Mucosa of stomach (tissue), 1 donor: ENCODE data around the gene IL17RD.

Experiments
- H3K27me3 ChIP-seq: one replicate; pipeline ENCODE4 v1.7.0; 2013; ENCODE audit warnings: mild to moderate bottlenecking, low read length; ENCODE audit not compliant: control insufficient read depth, insufficient read depth
- H3K36me3 ChIP-seq: one replicate; pipeline ENCODE4 v1.7.0; 2013; ENCODE audit warnings: low read length; ENCODE audit not compliant: control insufficient read depth, insufficient read depth
- H3K4me1 ChIP-seq: one replicate; pipeline ENCODE4 v1.7.0; 2013; ENCODE audit warnings: mild to moderate bottlenecking, low read length; ENCODE audit not compliant: control insufficient read depth, insufficient read depth
- H3K4me3 ChIP-seq: one replicate; pipeline ENCODE4 v1.7.0; 2013; ENCODE audit warnings: low read length
- H3K9ac ChIP-seq: one replicate; pipeline ENCODE4 v1.7.0; 2013; ENCODE audit warnings: mild to moderate bottlenecking, low read length, moderate library complexity
- H3K9me3 ChIP-seq: one replicate; pipeline ENCODE4 v1.7.0; 2013; ENCODE audit warnings: mild to moderate bottlenecking, low read length, moderate library complexity; ENCODE audit not compliant: control insufficient read depth
- donor health status: Pancreatic carcinoma.

IL17RD gene

GRCh38 chr3:57157545-57157944 is 7.6 kb downstream of the IL17RD start:
- no peak overlapping the region for H3K9ac ChIP-seq
- H3K27me3 ChIP-seq = no peaks in the 10 kb centered on the region
- no peaks in the 10 kb centered on the region for H3K9me3 ChIP-seq
- H3K4me1 ChIP-seq = peaks cover 6% of the 10 kb centered on the region
- H3K36me3 ChIP-seq = no peaks in the 10 kb centered on the region
- no peak overlapping the region for H3K4me3 ChIP-seq

- Histone ChIP-seq H3K36me3 (no peaks in the 10 kb centered on the region), H3K27me3 (no peaks in the 10 kb centered on the region), H3K4me3 (no peak overlapping the region), H3K9ac (no peak overlapping the region), H3K9me3 (no peaks in the 10 kb centered on the region), H3K4me1 (peaks cover 6% of the 10 kb centered on the region)
Measured at GRCh38 chr3:57155310-57155643, 9.9 kb downstream of the IL17RD start.

- Histone ChIP-seq H3K4me1 (peaks cover 6% of the 10 kb centered on the region), H3K4me3 (no peak overlapping the region), H3K9me3 (no peaks in the 10 kb centered on the region), H3K9ac (no peak overlapping the region), H3K36me3 (no peaks in the 10 kb centered on the region), H3K27me3 (no peaks in the 10 kb centered on the region)
Measured at GRCh38 chr3:57154470-57155309, 10.5 kb downstream of the IL17RD start.

GRCh38 chr3:57152151-57153143 is 12.7 kb downstream of the IL17RD start:
- no peaks in the 10 kb centered on the region for H3K4me1 ChIP-seq
- no peaks in the 10 kb centered on the region for H3K36me3 ChIP-seq
- H3K27me3 ChIP-seq = no peaks in the 10 kb centered on the region
- H3K4me3 ChIP-seq = no peak overlapping the region
- H3K9me3 ChIP-seq = no peaks in the 10 kb centered on the region
- H3K9ac ChIP-seq = no peak overlapping the region

GRCh38 chr3:57151749-57152148 is 13.4 kb downstream of the IL17RD start:
- no peaks in the 10 kb centered on the region for H3K4me1 ChIP-seq
- H3K27me3 ChIP-seq = no peaks in the 10 kb centered on the region
- no peaks in the 10 kb centered on the region for H3K9me3 ChIP-seq
- no peaks in the 10 kb centered on the region for H3K36me3 ChIP-seq
- no peak overlapping the region for H3K9ac ChIP-seq
- H3K4me3 ChIP-seq = no peak overlapping the region

GRCh38 chr3:57151021-57151449 is 14.1 kb downstream of the IL17RD start:
- no peaks in the 10 kb centered on the region for H3K4me1 ChIP-seq

GRCh38 chr3:57150113-57150581 is 15.0 kb downstream of the IL17RD start:
- Histone ChIP-seq H3K9ac (no peak overlapping the region), H3K27me3 (no peaks in the 10 kb centered on the region), H3K36me3 (no peaks in the 10 kb centered on the region)

More at GRCh38 chr3:57151021-57151449, 14.1 kb downstream of the IL17RD start:
- Histone ChIP-seq H3K4me3 (no peak overlapping the region), H3K27me3 (no peaks in the 10 kb centered on the region), H3K36me3 (no peaks in the 10 kb centered on the region), H3K9me3 (no peaks in the 10 kb centered on the region), H3K9ac (no peak overlapping the region)

GRCh38 chr3:57147071-57147470 is 18.1 kb downstream of the IL17RD start:
- no peak overlapping the region for H3K4me3 ChIP-seq

More at GRCh38 chr3:57150113-57150581, 15.0 kb downstream of the IL17RD start:
- H3K4me1 ChIP-seq = no peaks in the 10 kb centered on the region
- no peaks in the 10 kb centered on the region for H3K9me3 ChIP-seq
- no peak overlapping the region for H3K4me3 ChIP-seq

GRCh38 chr3:57145852-57146251 is 19.3 kb downstream of the IL17RD start:
- Histone ChIP-seq H3K36me3 (no peaks in the 10 kb centered on the region), H3K27me3 (no peaks in the 10 kb centered on the region), H3K9me3 (no peaks in the 10 kb centered on the region), H3K4me1 (no peaks in the 10 kb centered on the region), H3K4me3 (no peak overlapping the region), H3K9ac (no peak overlapping the region)

More at GRCh38 chr3:57147071-57147470, 18.1 kb downstream of the IL17RD start:
- Histone ChIP-seq H3K27me3 (no peaks in the 10 kb centered on the region), H3K4me1 (no peaks in the 10 kb centered on the region), H3K9ac (no peak overlapping the region), H3K9me3 (no peaks in the 10 kb centered on the region), H3K36me3 (no peaks in the 10 kb centered on the region)

- Histone ChIP-seq H3K4me3 (no peak overlapping the region), H3K27me3 (no peaks in the 10 kb centered on the region), H3K9ac (no peak overlapping the region), H3K4me1 (no peaks in the 10 kb centered on the region), H3K36me3 (no peaks in the 10 kb centered on the region), H3K9me3 (no peaks in the 10 kb centered on the region)
Measured at GRCh38 chr3:57144952-57145351, 20.2 kb downstream of the IL17RD start.

- no peaks in the 10 kb centered on the region for H3K27me3 ChIP-seq
- no peaks in the 10 kb centered on the region for H3K36me3 ChIP-seq
- no peak overlapping the region for H3K4me3 ChIP-seq
- no peaks in the 10 kb centered on the region for H3K4me1 ChIP-seq
- no peak overlapping the region for H3K9ac ChIP-seq
- no peaks in the 10 kb centered on the region for H3K9me3 ChIP-seq
Measured at GRCh38 chr3:57143886-57144459, 21.2 kb downstream of the IL17RD start.

GRCh38 chr3:57142411-57142723 is 22.8 kb downstream of the IL17RD start:
- no peak overlapping the region for H3K9ac ChIP-seq
- no peaks in the 10 kb centered on the region for H3K36me3 ChIP-seq
- H3K4me1 ChIP-seq = no peaks in the 10 kb centered on the region
- H3K4me3 ChIP-seq = no peak overlapping the region
- H3K27me3 ChIP-seq = no peaks in the 10 kb centered on the region
- no peaks in the 10 kb centered on the region for H3K9me3 ChIP-seq
